Smooth muscle cell (in vitro differentiated cells): ENCODE results near the gene AMIGO1. TPM values are rescaled to one million over a fixed set of nuclear protein-coding genes. Genes with fewer than 3 reads are reported as not detected.

ENCODE experiments used
- DNase-seq: peaks from one replicate; lab custom pipeline; 2025; ENCODE audit not compliant: unreplicated experiment; lab: John Stamatoyannopoulos, UW
- H2AFZ ChIP-seq: fragments of 200-600 bp; sonication (generic); 2 replicates; pipeline ENCODE4 v1.6.0; 2016; ENCODE audit warnings: antibody characterized with exemption, low read depth, mild to moderate bottlenecking
- H3F3A ChIP-seq: fragments of 200-600 bp; sonication (generic); 2 replicates; pipeline ENCODE4 v1.6.0; 2017; ENCODE audit warnings: antibody characterized with exemption, low read depth
- H3K27ac ChIP-seq: fragments of 200-600 bp; sonication (generic); 2 replicates; pipeline ENCODE4 v1.5.1; 2016; ENCODE audit warnings: low read depth, mild to moderate bottlenecking
- H3K27me3 ChIP-seq: fragments of 200-600 bp; sonication (generic); 2 replicates; pipeline ENCODE4 v1.6.1; 2016; ENCODE audit warnings: low read depth, mild to moderate bottlenecking
- H3K36me3 ChIP-seq: fragments of 200-600 bp; sonication (generic); 2 replicates; pipeline ENCODE4 v1.5.1; 2016; ENCODE audit warnings: low read depth
- H3K4me1 ChIP-seq: fragments of 200-600 bp; sonication (generic); 2 replicates; pipeline ENCODE4 v1.5.1; 2016; ENCODE audit warnings: low read depth
- H3K4me2 ChIP-seq: fragments of 200-600 bp; sonication (generic); 2 replicates; pipeline ENCODE4 v1.6.0; 2016; ENCODE audit warnings: mild to moderate bottlenecking
- H3K4me3 ChIP-seq: fragments of 200-600 bp; sonication (generic); 2 replicates; pipeline ENCODE4 v1.5.1; 2016; ENCODE audit warnings: mild to moderate bottlenecking
- H3K79me2 ChIP-seq: fragments of 200-600 bp; sonication (generic); 2 replicates; pipeline ENCODE4 v1.6.0; 2016; ENCODE audit warnings: low read depth, mild to moderate bottlenecking
- H3K9ac ChIP-seq: fragments of 200-600 bp; sonication (generic); 2 replicates; pipeline ENCODE4 v1.6.0; 2016; ENCODE audit warnings: low read depth
- H3K9me3 ChIP-seq: fragments of 200-600 bp; sonication (generic); replicated peaks from 2 replicates; pipeline ENCODE4 v1.5.1; 2016; ENCODE audit warnings: low read depth
- H4K20me1 ChIP-seq: fragments of 200-600 bp; sonication (generic); 2 replicates; pipeline ENCODE4 v1.6.0; 2016; ENCODE audit warnings: low read depth
- CTCF ChIP-seq: fragments of 200-600 bp; sonication (generic); IDR thresholded peaks from 2 replicates; pipeline ENCODE4 v1.5.1; 2017; ENCODE audit warnings: borderline replicate concordance, mild to moderate bottlenecking, antibody characterized with exemption; ENCODE audit not compliant: insufficient read depth, poor library complexity, severe bottlenecking
- WGBS: methylation state at CpG from one replicate; pipeline ENCODE4 v1.1.7; 2016; ENCODE audit warnings: low lambda C conversion rate; 5-methylcytosine and 5-hydroxymethylcytosine counted together
- polyA plus RNA-seq: library from polyadenylated mRNA; unstranded; fragments of >200 nt; fragmentation: Nextera tagmentation; extraction: Ambion mirVana; gene quantifications from 2 replicates; pipeline ENCODE4 v1.2.1, GENCODE V29; 2016
- total RNA-seq: library from RNA; depleted of rRNA; stranded (reverse); fragments of >200 nt; gene quantifications from 2 replicates; pipeline ENCODE4 v1.2.3, GENCODE V29; 2014

Gene AMIGO1
- total and polyA plus RNA-seq, 2 experiments from 2014 or later = 0.99 to 1.4 TPM

GRCh38 chr1:109457819-109458218, 51.7 kb downstream of the AMIGO1 start:
- H3K36me3 ChIP-seq = no peaks in the 10 kb centered on the region
- DNase-seq = no peak
- H3K27me3 ChIP-seq = peaks cover 10% of the 10 kb centered on the region
- no peak overlapping the region for H3K4me3 ChIP-seq
- H3K27ac ChIP-seq = no peak overlapping the region
- H3K9ac ChIP-seq = no peak overlapping the region
- H3K79me2 ChIP-seq = no peaks in the 10 kb centered on the region
- H3F3A ChIP-seq = no peaks in the 10 kb centered on the region
- H3K4me1 ChIP-seq = no peaks in the 10 kb centered on the region
- no peaks in the 10 kb centered on the region for H4K20me1 ChIP-seq
- H3K9me3 ChIP-seq = peaks cover 4% of the 10 kb centered on the region
- H2AFZ ChIP-seq = no peak overlapping the region
- no peak for TF ChIP-seq CTCF
- WGBS = 95% methylated on average over 4 of the region's 4 CpGs
- no peak overlapping the region for H3K4me2 ChIP-seq

GRCh38 chr1:109454497-109455133, 54.9 kb downstream of the AMIGO1 start:
- Histone ChIP-seq H3K4me3 (no peak overlapping the region), H3K79me2 (no peaks in the 10 kb centered on the region), H3F3A (no peaks in the 10 kb centered on the region), H4K20me1 (no peaks in the 10 kb centered on the region), H3K9me3 (peaks cover 4% of the 10 kb centered on the region), H3K9ac (no peak overlapping the region), H3K27me3 (no peaks in the 10 kb centered on the region), H3K27ac (no peak overlapping the region), H3K4me1 (no peaks in the 10 kb centered on the region), H3K36me3 (no peaks in the 10 kb centered on the region), H2AFZ (no peak overlapping the region), H3K4me2 (no peak overlapping the region)
- TF ChIP-seq CTCF = no peak
- WGBS = 85% methylated on average over 1 of the region's 1 CpG
- DNase-seq = no peak

Other genes starting within 250 kb of the AMIGO1 start
- gene PSRC1, start 226.6 kb downstream of the AMIGO1 start, total RNA-seq = 5.5 and 5.7 TPM in 2 replicates
- gene PSRC1, start 226.6 kb downstream of the AMIGO1 start, polyA plus RNA-seq = 9.0 and 10.8 TPM in 2 replicates
- not detected in 2 replicates for gene MYBPHL, start 202.7 kb downstream of the AMIGO1 start, total RNA-seq
- gene MYBPHL, start 202.7 kb downstream of the AMIGO1 start, polyA plus RNA-seq = not detected in 2 replicates
- gene SORT1, start 111.8 kb downstream of the AMIGO1 start, total RNA-seq = 28.7 and 31.4 TPM in 2 replicates
- 9.8 and 17.0 TPM in 2 replicates for gene SORT1, start 111.8 kb downstream of the AMIGO1 start, polyA plus RNA-seq
- gene PSMA5, start 83.3 kb downstream of the AMIGO1 start, total RNA-seq = 54.0 and 57.2 TPM in 2 replicates
- 89.8 and 93.9 TPM in 2 replicates for gene PSMA5, start 83.3 kb downstream of the AMIGO1 start, polyA plus RNA-seq
- gene SYPL2, start 43.2 kb downstream of the AMIGO1 start, total RNA-seq = 0.04 TPM in 1 of 2 replicates, not detected in the other
- gene SYPL2, start 43.2 kb downstream of the AMIGO1 start, polyA plus RNA-seq = not detected in 2 replicates
- 1.9 and 2.4 TPM in 2 replicates for gene ATXN7L2, start 25.8 kb downstream of the AMIGO1 start, total RNA-seq
- 5.7 and 6.2 TPM in 2 replicates for gene ATXN7L2, start 25.8 kb downstream of the AMIGO1 start, polyA plus RNA-seq
- 4.5 and 8.6 TPM in 2 replicates for gene CYB561D1, start 15.6 kb downstream of the AMIGO1 start, total RNA-seq
- gene CYB561D1, start 15.6 kb downstream of the AMIGO1 start, polyA plus RNA-seq = 5.3 and 7.4 TPM in 2 replicates
- gene GPR61, start 30.1 kb upstream of the AMIGO1 start, total RNA-seq = not detected in 2 replicates
- 0.37 TPM in 1 of 2 replicates, not detected in the other for gene GPR61, start 30.1 kb upstream of the AMIGO1 start, polyA plus RNA-seq
- 15.4 and 19.0 TPM in 2 replicates for gene GNAI3, start 38.9 kb upstream of the AMIGO1 start, total RNA-seq
- gene GNAI3, start 38.9 kb upstream of the AMIGO1 start, polyA plus RNA-seq = 11.4 and 13.0 TPM in 2 replicates
- not detected in 2 replicates for gene GNAT2, start 109.9 kb upstream of the AMIGO1 start, total RNA-seq
- not detected in 2 replicates for gene GNAT2, start 109.9 kb upstream of the AMIGO1 start, polyA plus RNA-seq
- gene AMPD2, start 110.1 kb upstream of the AMIGO1 start, total RNA-seq = 57.4 and 69.2 TPM in 2 replicates
- 104 and 122 TPM in 2 replicates for gene AMPD2, start 110.1 kb upstream of the AMIGO1 start, polyA plus RNA-seq
- gene GSTM4, start 146.4 kb upstream of the AMIGO1 start, total RNA-seq = 23.2 and 25.8 TPM in 2 replicates
- gene GSTM4, start 146.4 kb upstream of the AMIGO1 start, polyA plus RNA-seq = 32.8 and 34.4 TPM in 2 replicates
- 29.2 and 30.3 TPM in 2 replicates for gene GSTM2, start 158.3 kb upstream of the AMIGO1 start, total RNA-seq
- gene GSTM2, start 158.3 kb upstream of the AMIGO1 start, polyA plus RNA-seq = 41.2 and 43.8 TPM in 2 replicates
- gene GSTM1, start 178.1 kb upstream of the AMIGO1 start, total RNA-seq = 15.9 and 20.9 TPM in 2 replicates
- 31.4 and 46.3 TPM in 2 replicates for gene GSTM1, start 178.1 kb upstream of the AMIGO1 start, polyA plus RNA-seq
- not detected in 2 replicates for gene GSTM5, start 202.5 kb upstream of the AMIGO1 start, total RNA-seq
- gene GSTM5, start 202.5 kb upstream of the AMIGO1 start, polyA plus RNA-seq = 0.17 and 0.87 TPM in 2 replicates
- 117 and 153 TPM in 2 replicates for gene GSTM3, start 231.3 kb upstream of the AMIGO1 start, total RNA-seq
- gene GSTM3, start 231.3 kb upstream of the AMIGO1 start, polyA plus RNA-seq = 211 and 218 TPM in 2 replicates